ENCODE results near the gene RNPEP.
A peak's percentile ranks its signal among the peaks of the same experiment; 100 is the strongest.

The RNPEP gene

DNA sequence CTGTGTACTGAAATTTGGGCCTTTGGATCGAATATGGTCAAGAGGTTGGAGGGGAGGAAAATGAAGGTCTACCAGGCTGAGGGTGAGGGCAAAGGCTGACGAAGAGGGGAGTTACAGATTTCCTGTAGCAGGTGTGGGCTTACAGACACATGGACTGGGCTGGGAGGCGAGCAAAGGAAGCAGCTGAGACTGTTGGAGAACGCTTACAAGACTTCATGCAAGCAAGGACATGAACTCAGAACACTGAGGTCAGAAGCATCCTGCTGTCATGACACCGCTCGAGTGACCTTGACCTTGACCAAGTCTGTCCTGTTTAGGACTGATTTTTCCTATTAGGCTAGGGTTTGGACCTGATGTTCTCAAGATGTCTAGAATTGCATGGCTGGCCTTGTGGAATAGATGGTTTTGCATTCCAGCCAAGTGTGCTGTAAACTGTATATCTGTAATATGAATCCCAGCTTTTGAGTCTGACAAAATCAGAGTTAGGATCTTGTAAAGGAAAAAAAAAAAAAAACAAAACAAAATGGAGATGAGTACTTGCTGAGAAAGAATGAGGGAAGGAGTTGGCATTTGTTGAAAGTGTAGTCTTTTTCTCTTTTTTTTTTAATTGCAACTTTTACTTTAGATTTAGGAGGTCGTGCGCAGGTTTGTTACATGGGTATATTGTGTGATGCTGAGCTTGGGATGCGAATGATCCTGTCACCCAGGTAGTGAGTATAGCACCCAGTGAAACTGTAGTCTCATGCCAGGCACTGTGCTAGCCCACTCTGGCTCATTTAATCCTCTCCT is 33.8 kb downstream of the RNPEP start:
- Histone ChIP-seq H3K18ac (ENCODE audit: low read length) (no peak overlapping the region), H2AFZ (ENCODE audit: low read length) (no peak overlapping the region), H3K14ac (ENCODE audit: low read length) (no peak overlapping the region), H3K9ac (ENCODE audit: low read depth, low read length, poor library complexity) (no peak overlapping the region), H3K23ac (ENCODE audit: low read depth, low read length, poor library complexity) (no peak overlapping the region), H4K8ac (ENCODE audit: low read depth, low read length) (no peak overlapping the region), H3K9me3 (replicated peaks in 1 of 2; ENCODE audit: control insufficient read depth in 2 of 2, insufficient read depth in 1 of 2, low read depth in 1 of 2, low read length in 2 of 2) (no peaks in the 10 kb centered on the region), H2BK5ac (ENCODE audit: low read length) (no peak overlapping the region), H4K91ac (ENCODE audit: low read depth, low read length, poor library complexity) (no peak overlapping the region), H2BK15ac (ENCODE audit: low read length) (no peak overlapping the region), H3K4me2 (ENCODE audit: insufficient read depth, low read length, poor library complexity, severe bottlenecking) (no peak overlapping the region), H3K27ac (replicated peaks; ENCODE audit: low read length) (no peak overlapping the region), H3K36me3 (replicated peaks in 1 of 2; ENCODE audit: control insufficient read depth in 2 of 2, insufficient read depth in 2 of 2, low read length in 2 of 2) (peaks cover 0 to 2% of the 10 kb centered on the region in 2 donors), H3K4me1 (ENCODE audit: control insufficient read depth in 2 of 2, insufficient read depth in 1 of 2, low read depth in 1 of 2, low read length in 2 of 2) (peaks cover 0 to 17% of the 10 kb centered on the region in 2 donors), H3K27me3 (ENCODE audit: control insufficient read depth in 3 of 3, insufficient read depth in 3 of 3, low read depth in 1 of 3, low read length in 3 of 3) (peaks cover 0 to 43% (median 0%) of the 10 kb centered on the region in 3 experiments), H2BK12ac (ENCODE audit: low read length) (no peak overlapping the region), H2BK120ac (ENCODE audit: low read depth, low read length) (no peak overlapping the region), H3K79me1 (ENCODE audit: low read depth, low read length) (no peaks in the 10 kb centered on the region), H3K4me3 (ENCODE audit: low read length in 2 of 2) (no peak overlapping the region), H2AK5ac (ENCODE audit: low read depth, low read length) (no peak overlapping the region), H3K4ac (ENCODE audit: low read length) (no peak overlapping the region)
- DNase-seq (ENCODE audit: low spot score) = no peak
- WGBS, 2 donors (ENCODE audit: extremely low coverage in 2 of 2, insufficient read length in 2 of 2, insufficient replicate concordance in 1 of 2) = no CpG with 5 or more reads among the region's 9 CpGs

DNA sequence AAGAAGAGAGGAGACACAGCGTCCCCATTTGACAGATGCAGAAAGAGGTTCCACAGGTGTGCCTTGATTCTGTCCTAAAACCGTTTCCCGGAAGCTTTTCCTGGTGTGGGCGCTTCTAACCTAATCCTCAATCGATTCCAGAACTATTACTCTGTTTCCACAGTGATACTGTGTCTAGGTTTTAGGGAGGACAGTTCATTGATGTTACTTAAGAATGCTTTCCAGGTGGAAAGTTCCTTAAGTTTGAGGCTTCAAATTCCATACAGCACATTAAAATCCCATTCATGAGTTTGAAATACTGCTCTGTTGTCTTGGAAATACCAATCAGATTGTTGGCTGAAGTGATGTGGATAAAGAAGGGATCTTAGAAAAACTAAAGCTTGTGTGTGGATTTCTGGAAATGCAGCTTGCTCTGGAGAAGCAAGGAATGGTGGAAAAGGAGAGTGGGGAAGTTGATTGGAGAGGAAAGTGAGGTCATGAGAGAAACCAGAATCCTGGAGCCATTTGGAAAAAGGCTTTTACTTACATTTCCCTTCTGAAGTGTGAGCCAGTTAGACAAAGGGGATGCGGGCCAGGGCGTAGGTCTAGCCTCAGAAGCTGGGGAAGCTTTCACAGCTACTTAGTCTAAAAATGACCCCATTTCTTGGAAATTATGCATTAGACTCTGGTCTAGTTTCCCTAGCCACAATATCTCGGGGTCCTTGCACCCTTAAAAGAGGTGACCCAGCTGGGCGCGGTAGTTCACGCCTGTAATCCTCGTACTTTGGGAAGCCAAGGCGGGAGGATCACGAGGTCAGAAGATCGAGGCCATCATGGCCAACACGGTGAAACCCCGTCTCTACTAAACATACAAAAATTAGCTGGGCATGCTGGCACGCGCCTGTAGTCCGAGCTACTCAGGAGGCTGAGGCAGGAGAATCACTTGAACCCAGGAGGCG is 34.6 kb downstream of the RNPEP start:
- peaks cover 0 to 40% (median 0%) of the 10 kb centered on the region in 3 experiments for H3K27me3 ChIP-seq (ENCODE audit: control insufficient read depth in 3 of 3, insufficient read depth in 3 of 3, low read depth in 1 of 3, low read length in 3 of 3)
- no peak overlapping the region for H3K23ac ChIP-seq (ENCODE audit: low read depth, low read length, poor library complexity)
- H3K4me2 ChIP-seq (ENCODE audit: insufficient read depth, low read length, poor library complexity, severe bottlenecking) = no peak overlapping the region
- no peaks in the 10 kb centered on the region for H3K79me1 ChIP-seq (ENCODE audit: low read depth, low read length)
- peaks cover 0 to 17% of the 10 kb centered on the region in 2 donors for H3K4me1 ChIP-seq (ENCODE audit: control insufficient read depth in 2 of 2, insufficient read depth in 1 of 2, low read depth in 1 of 2, low read length in 2 of 2)
- DNase-seq (ENCODE audit: low spot score) = no peak
- H2BK120ac ChIP-seq (ENCODE audit: low read depth, low read length) = no peak overlapping the region
- H2BK5ac ChIP-seq (ENCODE audit: low read length) = no peak overlapping the region
- no peak overlapping the region for H3K9ac ChIP-seq (ENCODE audit: low read depth, low read length, poor library complexity)
- no peak overlapping the region for H2AFZ ChIP-seq (ENCODE audit: low read length)
- H2BK15ac ChIP-seq (ENCODE audit: low read length) = no peak overlapping the region
- H3K9me3 ChIP-seq (replicated peaks in 1 of 2; ENCODE audit: control insufficient read depth in 2 of 2, insufficient read depth in 1 of 2, low read depth in 1 of 2, low read length in 2 of 2) = peaks cover 0 to 2% of the 10 kb centered on the region in 2 donors
- no peak overlapping the region for H4K8ac ChIP-seq (ENCODE audit: low read depth, low read length)
- H3K4ac ChIP-seq (ENCODE audit: low read length) = no peak overlapping the region
- H3K14ac ChIP-seq (ENCODE audit: low read length) = no peak overlapping the region
- no peak overlapping the region for H2BK12ac ChIP-seq (ENCODE audit: low read length)
- WGBS, 2 donors (ENCODE audit: extremely low coverage in 2 of 2, insufficient read length in 2 of 2, insufficient replicate concordance in 1 of 2) = no CpG with 5 or more reads among the region's 21 CpGs
- no peak overlapping the region for H4K91ac ChIP-seq (ENCODE audit: low read depth, low read length, poor library complexity)
- H3K36me3 ChIP-seq (replicated peaks in 1 of 2; ENCODE audit: control insufficient read depth in 2 of 2, insufficient read depth in 2 of 2, low read length in 2 of 2) = peaks cover 0 to 2% of the 10 kb centered on the region in 2 donors
- no peak overlapping the region for H3K27ac ChIP-seq (replicated peaks; ENCODE audit: low read length)
- H3K18ac ChIP-seq (ENCODE audit: low read length) = no peak overlapping the region
- H3K4me3 ChIP-seq (ENCODE audit: low read length in 2 of 2) = no peak overlapping the region
- no peak overlapping the region for H2AK5ac ChIP-seq (ENCODE audit: low read depth, low read length)

DNA sequence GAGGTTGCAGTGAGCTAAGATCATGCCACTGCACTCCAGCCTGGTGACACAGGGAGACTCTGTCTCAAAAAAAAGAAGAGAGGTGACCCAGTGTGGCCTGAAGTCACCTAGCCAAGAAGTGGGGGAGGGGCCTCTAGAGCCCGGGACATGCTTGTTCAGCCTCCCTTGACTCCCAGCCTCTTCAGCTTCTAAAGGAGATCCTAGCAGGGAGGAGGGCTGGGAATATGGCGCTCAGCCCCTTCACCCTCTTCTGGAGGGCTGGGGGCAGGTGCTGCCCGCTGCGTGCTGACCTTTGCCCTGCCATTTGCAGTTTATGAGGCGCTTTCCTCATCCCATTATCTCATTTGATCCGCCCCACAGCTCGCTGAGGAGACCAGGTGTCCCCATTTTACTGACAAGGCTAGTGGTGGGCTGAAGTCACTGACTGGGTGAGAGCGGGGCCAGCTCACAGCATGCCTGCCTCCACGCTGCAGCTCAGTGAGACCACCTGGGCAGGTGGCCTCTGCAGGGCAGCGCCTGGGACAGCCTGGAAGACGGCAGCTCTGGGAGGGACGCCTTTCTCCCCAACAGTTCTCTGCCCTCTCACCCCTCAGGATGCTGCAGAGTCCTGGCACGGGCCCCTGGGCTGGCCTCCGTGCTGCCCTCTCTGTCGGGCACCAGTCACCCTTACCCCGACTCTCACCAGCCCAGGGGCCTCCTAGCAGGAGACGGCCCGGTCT is 35.5 kb downstream of the RNPEP start:
- H2BK5ac ChIP-seq (ENCODE audit: low read length) = peak overlapping the region; percentile 4
- no peak overlapping the region for H3K4me3 ChIP-seq (ENCODE audit: low read length in 2 of 2)
- no peak overlapping the region for H4K91ac ChIP-seq (ENCODE audit: low read depth, low read length, poor library complexity)
- peak overlapping the region; percentile 67 for H3K23ac ChIP-seq (ENCODE audit: low read depth, low read length, poor library complexity)
- H3K4me2 ChIP-seq (ENCODE audit: insufficient read depth, low read length, poor library complexity, severe bottlenecking) = no peak overlapping the region
- H3K79me1 ChIP-seq (ENCODE audit: low read depth, low read length) = no peaks in the 10 kb centered on the region
- H2BK12ac ChIP-seq (ENCODE audit: low read length) = peak overlapping the region; percentile 49
- H3K4ac ChIP-seq (ENCODE audit: low read length) = peak overlapping the region; percentile 32
- H2AFZ ChIP-seq (ENCODE audit: low read length) = no peak overlapping the region
- peak overlapping the region; percentile 78 for H3K18ac ChIP-seq (ENCODE audit: low read length)
- H3K27ac ChIP-seq (replicated peaks; ENCODE audit: low read length) = no peak overlapping the region
- H2BK15ac ChIP-seq (ENCODE audit: low read length) = peak overlapping the region; percentile 72
- no CpG with 5 or more reads among the region's 18 CpGs for WGBS, 2 donors (ENCODE audit: extremely low coverage in 2 of 2, insufficient read length in 2 of 2, insufficient replicate concordance in 1 of 2)
- peaks cover 0 to 2% of the 10 kb centered on the region in 2 donors for H3K36me3 ChIP-seq (replicated peaks in 1 of 2; ENCODE audit: control insufficient read depth in 2 of 2, insufficient read depth in 2 of 2, low read length in 2 of 2)
- H3K9me3 ChIP-seq (replicated peaks in 1 of 2; ENCODE audit: control insufficient read depth in 2 of 2, insufficient read depth in 1 of 2, low read depth in 1 of 2, low read length in 2 of 2) = peaks cover 0 to 2% of the 10 kb centered on the region in 2 donors
- peaks cover 0 to 33% (median 0%) of the 10 kb centered on the region in 3 experiments for H3K27me3 ChIP-seq (ENCODE audit: control insufficient read depth in 3 of 3, insufficient read depth in 3 of 3, low read depth in 1 of 3, low read length in 3 of 3)
- H2BK120ac ChIP-seq (ENCODE audit: low read depth, low read length) = no peak overlapping the region
- no peak overlapping the region for H3K9ac ChIP-seq (ENCODE audit: low read depth, low read length, poor library complexity)
- H4K8ac ChIP-seq (ENCODE audit: low read depth, low read length) = peak overlapping the region; percentile 66
- no peak for DNase-seq (ENCODE audit: low spot score)
- peak overlapping the region; percentile 95 for H2AK5ac ChIP-seq (ENCODE audit: low read depth, low read length)
- no peak overlapping the region for H3K14ac ChIP-seq (ENCODE audit: low read length)
- peaks cover 0 to 17% of the 10 kb centered on the region in 2 donors for H3K4me1 ChIP-seq (ENCODE audit: control insufficient read depth in 2 of 2, insufficient read depth in 1 of 2, low read depth in 1 of 2, low read length in 2 of 2)

Data from neuronal stem cell (in vitro differentiated cells).